GM12872 (cell line): Measurements from ENCODE around the gene CCSAP.

ENCODE experiments used
- CTCF ChIP-seq: IDR thresholded peaks from 3 replicates; pipeline ENCODE4 v1.5.1; 2011; ENCODE audit warnings: low read depth, mild to moderate bottlenecking, low read length, moderate library complexity; ENCODE audit not compliant: insufficient read depth

Gene CCSAP

GRCh38 chr1:229275005-229275404 lies 67.8 kb downstream of the CCSAP start:
- no peak for TF ChIP-seq CTCF

GRCh38 chr1:229273507-229274232 lies 69.2 kb downstream of the CCSAP start:
- TF ChIP-seq CTCF, result no peak

GRCh38 chr1:229272164-229273158 lies 70.4 kb downstream of the CCSAP start:
- no peak for TF ChIP-seq CTCF

GRCh38 chr1:229271448-229272159 lies 71.2 kb downstream of the CCSAP start:
- TF ChIP-seq CTCF, result peak; percentile 40; the same call in 2 of the 3 replicates
